ENCODE measurements around the gene GHITM. TPM values are rescaled to one million over a fixed set of nuclear protein-coding genes. Genes with fewer than 3 reads are reported as not detected.

The GHITM gene
- polyA plus RNA-seq, 3 donors = 91.4 to 363 (median 312) TPM

GRCh38 chr10:84193327-84193726 is 54.0 kb downstream of the GHITM start:
- 75% methylated on average over 1 of the region's 2 CpGs for WGBS (ENCODE audit: insufficient coverage)
- no peaks in the 10 kb centered on the region for H3K79me2 ChIP-seq (ENCODE audit: insufficient read depth, low read length)
- H3K9me3 ChIP-seq (replicated peaks in 1 of 2; ENCODE audit: control insufficient read depth in 1 of 2, insufficient read depth in 1 of 2, low read length in 2 of 2) = peaks cover 0 to 13% of the 10 kb centered on the region in 2 donors
- H3K36me3 ChIP-seq (replicated peaks in 1 of 2; ENCODE audit: control insufficient read depth in 1 of 2, insufficient read depth in 2 of 2, low read length in 2 of 2) = no peaks in the 10 kb centered on the region
- Mint-ChIP-seq H3K27me3 (ENCODE audit: low read depth in 3 of 3) (peaks cover 35 to 59% (median 41%) of the 10 kb centered on the region in 3 donors), H3K36me3 (no peaks in the 10 kb centered on the region), H3K4me3 (peak overlapping the region in 1 of 2 donors; percentile 39), H3K9me3 (peaks cover 0 to 1% (median 0%) of the 10 kb centered on the region in 7 donors), H3K27ac (no peak overlapping the region), H3K4me1 (no peaks in the 10 kb centered on the region)
- no peak overlapping the region for H3K4me2 ChIP-seq (replicated peaks; ENCODE audit: extremely low read depth, low read length, poor library complexity, severe bottlenecking)
- intact Hi-C loops (cut with micrococcal nuclease) = no loop called here
- H2AFZ ChIP-seq (ENCODE audit: insufficient read depth, low read depth, low read length, poor library complexity, severe bottlenecking) = no peak overlapping the region
- H3K27me3 ChIP-seq (ENCODE audit: control insufficient read depth in 2 of 2, insufficient read depth in 2 of 2, low read length in 2 of 2) = peaks cover 33 to 50% of the 10 kb centered on the region in 2 donors
- DNase-seq = no peak
- no peaks in the 10 kb centered on the region for H3K4me1 ChIP-seq (ENCODE audit: control insufficient read depth in 1 of 2, insufficient read depth in 2 of 2, low read length in 2 of 2)
- no peaks in the 10 kb centered on the region for H4K20me1 ChIP-seq (ENCODE audit: insufficient read depth, low read length)
- H3K4me3 ChIP-seq (replicated peaks in 1 of 3; ENCODE audit: low read depth in 2 of 3, low read length in 3 of 3) = no peak overlapping the region
- H3K27ac ChIP-seq (ENCODE audit: low read depth in 1 of 2, low read length in 2 of 2) = no peak overlapping the region
- no peak for TF ChIP-seq CTCF (IDR thresholded peaks at IDR 0.05)
- H3K9ac ChIP-seq (ENCODE audit: insufficient read depth, low read length, poor library complexity, severe bottlenecking) = no peak overlapping the region

GRCh38 chr10:84193846-84194423 is 54.6 kb downstream of the GHITM start:
- peaks cover 37 to 59% (median 41%) of the 10 kb centered on the region in 3 donors for H3K27me3 Mint-ChIP-seq (ENCODE audit: low read depth in 3 of 3)
- H3K4me2 ChIP-seq (replicated peaks; ENCODE audit: extremely low read depth, low read length, poor library complexity, severe bottlenecking) = peak overlapping the region; percentile 42
- H3K27me3 ChIP-seq (ENCODE audit: control insufficient read depth in 2 of 2, insufficient read depth in 2 of 2, low read length in 2 of 2) = peaks cover 33 to 50% of the 10 kb centered on the region in 2 donors
- H3K9me3 ChIP-seq (replicated peaks in 1 of 2; ENCODE audit: control insufficient read depth in 1 of 2, insufficient read depth in 1 of 2, low read length in 2 of 2) = peaks cover 0 to 13% of the 10 kb centered on the region in 2 donors
- no peaks in the 10 kb centered on the region for H3K36me3 ChIP-seq (replicated peaks in 1 of 2; ENCODE audit: control insufficient read depth in 1 of 2, insufficient read depth in 2 of 2, low read length in 2 of 2)
- H3K9ac ChIP-seq (ENCODE audit: insufficient read depth, low read length, poor library complexity, severe bottlenecking) = peak overlapping the region; percentile 32
- peaks cover 0 to 1% (median 0%) of the 10 kb centered on the region in 7 donors for H3K9me3 Mint-ChIP-seq
- peak overlapping the region in 1 of 2 donors; percentile 72 for H3K4me3 Mint-ChIP-seq
- no peaks in the 10 kb centered on the region for H3K79me2 ChIP-seq (ENCODE audit: insufficient read depth, low read length)
- no peaks in the 10 kb centered on the region for H4K20me1 ChIP-seq (ENCODE audit: insufficient read depth, low read length)
- H3K27ac ChIP-seq (ENCODE audit: low read depth in 1 of 2, low read length in 2 of 2) = no peak overlapping the region
- TF ChIP-seq CTCF (IDR thresholded peaks at IDR 0.05) = no peak
- no peaks in the 10 kb centered on the region for H3K4me1 Mint-ChIP-seq
- H3K36me3 Mint-ChIP-seq = no peaks in the 10 kb centered on the region
- peak overlapping the region; percentile 41 for H2AFZ ChIP-seq (ENCODE audit: insufficient read depth, low read depth, low read length, poor library complexity, severe bottlenecking)
- H3K4me3 ChIP-seq (replicated peaks in 1 of 3; ENCODE audit: low read depth in 2 of 3, low read length in 3 of 3) = peak overlapping the region in 1 of 3 experiments; percentile 20
- no peaks in the 10 kb centered on the region for H3K4me1 ChIP-seq (ENCODE audit: control insufficient read depth in 1 of 2, insufficient read depth in 2 of 2, low read length in 2 of 2)
- no peak for DNase-seq
- intact Hi-C loops (cut with micrococcal nuclease) = no loop called here
- H3K27ac Mint-ChIP-seq = no peak overlapping the region
- 33% methylated on average over 1 of the region's 5 CpGs for WGBS (ENCODE audit: insufficient coverage)
